OCI-LY7 (cell line): ENCODE results near the gene GALNT2.

Experiments
- CTCF ChIP-seq: fragments of 200-600 bp; sonication (generic); conservative IDR thresholded peaks from 2 replicates; pipeline ENCODE4 v1.5.1; 2014; ENCODE audit warnings: mild to moderate bottlenecking, antibody characterized with exemption, low read length, moderate library complexity, mixed read lengths
- EZH2phosphoT487 ChIP-seq: fragments of 200-600 bp; sonication (generic); IDR thresholded peaks from 2 replicates; pipeline ENCODE4 v1.6.1; 2018; ENCODE audit warnings: low read depth, borderline replicate concordance, mild to moderate bottlenecking, mixed run types, antibody characterized with exemption, low read length, moderate library complexity, mixed read lengths

- no peak for TF ChIP-seq CTCF
- TF ChIP-seq EZH2phosphoT487: no peak
Observed at GRCh38 chr1:230066466-230067404, at the start of gene GALNT2.
